GM18951 (cell line): ENCODE results near the gene CFAP74.

ENCODE experiments used
- POLR2A ChIP-seq: IDR thresholded peaks from 4 replicates; pipeline ENCODE4 v1.6.1; 2011; ENCODE audit warnings: mild to moderate bottlenecking; ENCODE audit not compliant: insufficient read length, insufficient read depth; ENCODE audit errors: extremely low read depth
- in situ Hi-C: fragments of 300-500 bp; cut with MboI; formaldehyde crosslinking; loops from one replicate; pipeline ENCODE4 v1.12.0; 2022; ENCODE audit warnings: low sequenced_read_pairs, mixed read lengths, inconsistent platforms; ENCODE audit not compliant: unreplicated experiment

Gene CFAP74

DNA sequence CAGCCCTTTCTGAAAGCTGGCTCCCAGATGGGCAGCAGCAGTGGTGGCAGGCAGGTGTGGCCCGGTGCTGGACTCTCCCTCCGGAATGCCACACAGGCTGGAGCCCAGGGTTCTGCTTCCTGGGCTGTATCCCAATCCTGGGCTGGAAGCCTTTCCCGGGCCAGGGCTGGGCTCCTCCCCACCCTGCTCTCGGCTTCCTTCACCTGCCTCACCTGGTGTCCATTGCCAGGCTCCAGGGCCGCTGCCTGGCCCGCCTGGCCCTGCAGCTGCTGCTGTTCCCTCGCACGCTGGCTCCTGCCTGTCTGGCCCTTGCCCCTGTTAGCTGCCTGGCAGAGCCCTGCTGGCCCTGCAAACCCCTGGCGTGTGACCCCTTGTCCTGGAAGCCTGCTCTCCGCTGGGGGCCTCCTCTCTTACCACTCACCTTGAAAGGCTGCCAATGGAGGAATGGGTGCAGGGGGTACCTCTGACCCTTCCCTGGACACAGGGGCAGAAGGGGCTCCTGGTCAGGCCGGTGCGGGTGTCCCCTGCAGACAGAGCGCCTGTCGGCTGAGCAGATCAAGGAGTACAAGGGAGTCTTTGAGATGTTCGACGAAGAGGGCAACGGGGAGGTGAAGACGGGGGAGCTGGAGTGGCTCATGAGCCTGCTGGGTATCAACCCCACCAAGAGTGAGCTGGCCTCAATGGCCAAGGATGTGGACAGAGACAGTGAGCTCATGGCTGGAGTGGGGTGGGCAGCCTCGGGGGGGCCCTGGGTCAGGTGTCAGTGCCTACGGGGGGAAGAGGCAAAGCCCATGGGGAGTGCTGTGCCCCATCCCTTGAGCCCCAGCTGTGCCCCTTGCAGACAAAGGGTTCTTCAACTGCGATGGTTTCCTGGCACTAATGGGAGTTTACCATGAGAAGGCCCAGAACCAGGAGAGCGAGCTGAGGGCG lies 87.4 kb downstream of the CFAP74 start:
- TF ChIP-seq POLR2A: no peak
- in situ Hi-C loops: no loop called here

DNA sequence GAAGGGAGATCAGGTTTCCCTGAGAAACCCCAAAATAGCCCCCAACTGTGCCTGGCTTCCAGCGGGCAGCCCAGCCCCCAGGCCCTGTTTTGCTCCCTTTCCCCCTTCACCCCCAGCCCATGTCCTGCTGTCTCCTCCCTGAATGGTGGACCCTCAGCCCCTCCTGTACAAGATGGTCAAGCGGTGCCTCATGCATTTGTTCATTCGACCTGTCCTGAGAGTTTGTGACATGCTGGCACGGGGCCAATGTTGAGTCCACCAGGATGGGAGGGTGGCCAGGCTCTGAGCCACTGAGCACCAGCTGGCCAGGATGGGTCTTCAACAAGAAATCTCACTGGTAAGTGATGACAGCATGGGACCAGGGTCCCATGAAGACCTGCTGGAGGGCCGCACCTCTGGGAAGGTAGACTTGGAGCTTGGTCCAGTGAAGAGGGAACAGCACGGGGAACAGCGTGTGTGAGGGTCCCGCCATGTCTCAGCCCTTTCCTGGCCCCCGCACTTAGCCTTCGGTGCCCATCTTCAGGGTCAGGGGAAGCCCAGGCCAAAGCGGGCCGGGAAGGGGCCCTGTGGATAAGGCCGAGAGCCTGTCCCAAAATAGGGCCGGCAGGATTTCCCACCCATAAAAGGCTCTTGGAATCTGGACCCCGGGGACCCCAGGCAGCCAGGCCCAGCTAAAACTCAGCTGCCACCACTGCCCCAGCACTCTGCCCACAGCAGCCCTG lies 88.5 kb downstream of the CFAP74 start, which contains the start of gene CALML6:
TSS of gene CALML6 (plus strand) at position 290 of the 722 bp plus-strand sequence. CDS start at position 311, 21 bp downstream.
- TF ChIP-seq POLR2A: no peak
- in situ Hi-C loops: no loop called here

GRCh38 chr1:1914101-1914970 lies 89.2 kb downstream of the CFAP74 start:
- in situ Hi-C loops: no loop called here
- TF ChIP-seq POLR2A: no peak

GRCh38 chr1:1911350-1912041 lies 92.1 kb downstream of the CFAP74 start:
- in situ Hi-C loops: no loop called here
- TF ChIP-seq POLR2A: no peak

GRCh38 chr1:1910651-1911331 lies 92.8 kb downstream of the CFAP74 start:
- in situ Hi-C loops: no loop called here
- no peak for TF ChIP-seq POLR2A

- in situ Hi-C loops: no loop called here
- TF ChIP-seq POLR2A: no peak
Measured at GRCh38 chr1:1910033-1910465, 93.5 kb downstream of the CFAP74 start.

DNA sequence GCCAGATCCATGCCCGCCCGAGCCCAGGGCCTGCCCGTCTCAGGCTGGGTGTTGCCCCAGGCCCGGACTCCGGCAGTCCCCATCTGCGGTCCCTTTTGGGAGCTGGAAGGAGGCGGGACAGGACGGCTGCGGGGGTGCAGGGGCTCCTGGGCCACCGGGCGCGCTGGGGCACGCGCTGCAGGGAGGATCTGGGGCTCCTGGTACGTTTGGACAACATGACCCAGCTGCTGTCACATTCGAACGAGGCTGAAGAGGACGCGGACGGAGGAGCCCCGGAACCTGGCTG lies 95.1 kb downstream of the CFAP74 start:
- no peak for TF ChIP-seq POLR2A
- in situ Hi-C loops: loop anchor here (10.0 kb wide), 1 partner anchor 144 kb away; no protein-coding TSS in a partner anchor

- no peak for TF ChIP-seq POLR2A
- in situ Hi-C loops: loop anchor here (10.0 kb wide), 1 partner anchor 142 kb away; no protein-coding TSS in a partner anchor
Measured at GRCh38 chr1:1907098-1907736, 96.4 kb downstream of the CFAP74 start.

DNA sequence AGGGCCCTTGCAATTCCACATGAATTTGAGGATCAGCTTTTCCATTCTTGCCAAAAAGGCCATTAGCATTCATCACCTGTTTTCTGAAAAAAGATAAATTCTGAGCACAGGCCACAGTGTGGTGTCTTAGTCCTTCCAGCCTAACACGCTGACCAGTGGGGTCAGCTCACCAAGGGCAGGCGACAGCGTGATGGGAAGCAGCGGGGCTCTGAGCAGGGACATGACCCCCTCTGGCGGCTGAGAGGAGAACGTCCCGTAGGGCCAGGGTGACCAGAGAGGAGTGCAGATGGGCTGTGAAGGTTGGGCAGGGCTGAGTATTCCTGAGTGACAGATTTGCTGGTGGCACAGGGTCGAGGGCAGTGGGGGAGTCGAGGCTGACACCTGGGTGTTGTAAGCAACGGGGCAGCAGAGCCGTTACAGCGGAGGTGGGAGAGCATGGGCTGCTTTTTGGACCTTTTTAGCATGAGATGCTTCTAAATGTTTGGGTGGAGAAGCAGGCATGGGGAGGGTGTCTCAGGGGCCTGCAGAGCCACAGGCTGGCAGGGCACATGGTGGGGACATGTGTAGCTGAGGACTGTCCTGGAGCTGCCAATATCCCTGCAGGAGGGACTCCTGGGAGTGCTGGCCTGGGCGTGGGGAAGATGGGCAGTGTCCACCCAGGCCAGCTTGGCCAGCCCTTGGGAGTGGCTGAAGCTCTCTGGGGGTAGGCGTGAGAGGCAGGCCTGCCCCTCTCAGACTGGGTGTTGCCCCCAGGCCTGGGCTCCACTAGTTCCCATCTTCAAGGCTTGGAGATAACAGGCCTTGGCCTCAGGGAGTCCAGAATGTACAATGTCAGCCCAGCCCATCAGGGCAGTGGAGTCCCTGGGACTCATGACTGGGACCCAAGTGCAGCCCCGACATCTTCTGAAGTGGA lies 97.1 kb downstream of the CFAP74 start:
- in situ Hi-C loops: loop anchor here (10.0 kb wide), 1 partner anchor 142 kb away; no protein-coding TSS in a partner anchor
- TF ChIP-seq POLR2A: no peak

GRCh38 chr1:1903224-1903623 lies 100.4 kb downstream of the CFAP74 start:
- in situ Hi-C loops: loop anchor here (10.0 kb wide), 1 partner anchor 138 kb away; no protein-coding TSS in a partner anchor
- no peak for TF ChIP-seq POLR2A
